Measurements from ENCODE around the gene GNAQ.

DNA sequence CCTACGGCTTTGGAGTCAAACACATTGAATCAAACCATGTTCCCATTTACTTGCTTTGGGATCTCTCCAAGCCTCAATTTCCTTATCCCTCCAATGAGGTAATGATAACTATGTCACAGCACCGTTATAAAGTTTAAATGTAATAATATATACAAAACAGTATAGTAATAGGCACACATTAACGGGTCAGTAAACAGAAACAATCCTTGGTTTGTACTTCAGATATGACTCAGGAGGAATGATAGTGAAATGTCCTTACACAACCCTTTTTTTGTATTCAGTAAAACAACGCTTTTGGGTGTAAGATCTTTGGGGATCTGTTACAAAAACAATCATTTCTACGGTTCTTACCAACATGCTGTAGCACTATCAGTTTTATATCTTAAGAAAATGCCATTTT is 205.0 kb downstream of the GNAQ start:
- TF ChIP-seq, protein P1, sequence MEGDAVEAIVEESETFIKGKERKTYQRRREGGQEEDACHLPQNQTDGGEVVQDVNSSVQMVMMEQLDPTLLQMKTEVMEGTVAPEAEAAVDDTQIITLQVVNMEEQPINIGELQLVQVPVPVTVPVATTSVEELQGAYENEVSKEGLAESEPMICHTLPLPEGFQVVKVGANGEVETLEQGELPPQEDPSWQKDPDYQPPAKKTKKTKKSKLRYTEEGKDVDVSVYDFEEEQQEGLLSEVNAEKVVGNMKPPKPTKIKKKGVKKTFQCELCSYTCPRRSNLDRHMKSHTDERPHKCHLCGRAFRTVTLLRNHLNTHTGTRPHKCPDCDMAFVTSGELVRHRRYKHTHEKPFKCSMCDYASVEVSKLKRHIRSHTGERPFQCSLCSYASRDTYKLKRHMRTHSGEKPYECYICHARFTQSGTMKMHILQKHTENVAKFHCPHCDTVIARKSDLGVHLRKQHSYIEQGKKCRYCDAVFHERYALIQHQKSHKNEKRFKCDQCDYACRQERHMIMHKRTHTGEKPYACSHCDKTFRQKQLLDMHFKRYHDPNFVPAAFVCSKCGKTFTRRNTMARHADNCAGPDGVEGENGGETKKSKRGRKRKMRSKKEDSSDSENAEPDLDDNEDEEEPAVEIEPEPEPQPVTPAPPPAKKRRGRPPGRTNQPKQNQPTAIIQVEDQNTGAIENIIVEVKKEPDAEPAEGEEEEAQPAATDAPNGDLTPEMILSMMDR (IDR thresholded peaks at IDR 0.05): no peak
- TF ChIP-seq POLR2A (IDR thresholded peaks at IDR 0.05): no peak

Data from testis (tissue), 2 donors.